ENCODE measurements around the gene IQGAP3.

Gene IQGAP3

GRCh38 chr1:156485984-156486383, 86.4 kb downstream of the IQGAP3 start:
- TF ChIP-seq EZH2phosphoT487 (IDR thresholded peaks at IDR 0.05; ENCODE audit: low read length), result no peak
- TF ChIP-seq EZH2 (optimal IDR thresholded peaks at IDR 0.05; ENCODE audit: low read depth, low read length), result no peak
- no peak for TF ChIP-seq CTCF (IDR thresholded peaks at IDR 0.05; ENCODE audit: low read length)
- no peaks in the 10 kb centered on the region for H3K9me2 ChIP-seq (replicated peaks; ENCODE audit: insufficient read depth, low read length)
- peaks cover 100% of the 10 kb centered on the region for H3K79me2 ChIP-seq (ENCODE audit: low read length)
- H4K20me1 ChIP-seq (ENCODE audit: insufficient read depth, low read length), result peaks cover 9% of the 10 kb centered on the region; the same call in 1 of the 2 replicates
- H3K36me3 ChIP-seq (replicated peaks; ENCODE audit: insufficient read depth, low read length), result peaks cover 27% of the 10 kb centered on the region
- H3K27ac ChIP-seq (ENCODE audit: low read length), result no peak overlapping the region
- H2AFZ ChIP-seq (ENCODE audit: low read length), result no peak overlapping the region
- H3K4me1 ChIP-seq (ENCODE audit: low read length), result peaks cover 89% of the 10 kb centered on the region
- H3K4me2 ChIP-seq (ENCODE audit: low read depth, low read length), result no peak overlapping the region
- H3K4me3 ChIP-seq (ENCODE audit: low read length), result no peak overlapping the region
- no peaks in the 10 kb centered on the region for H3K27me3 ChIP-seq (replicated peaks; ENCODE audit: insufficient read depth, low read length)
- DNase-seq, result no peak
- peaks cover 50% of the 10 kb centered on the region for H3F3A ChIP-seq (ENCODE audit: insufficient read depth, low read length)
- no peak overlapping the region for H3K9ac ChIP-seq (ENCODE audit: low read length)
- no peaks in the 10 kb centered on the region for H3K9me3 ChIP-seq (replicated peaks; ENCODE audit: insufficient read depth, low read length)

- TF ChIP-seq CTCF (IDR thresholded peaks at IDR 0.05; ENCODE audit: low read length) (no peak), EZH2phosphoT487 (IDR thresholded peaks at IDR 0.05; ENCODE audit: low read length) (no peak), EZH2 (optimal IDR thresholded peaks at IDR 0.05; ENCODE audit: low read depth, low read length) (no peak)
- peaks cover 100% of the 10 kb centered on the region for H3K79me2 ChIP-seq (ENCODE audit: low read length)
- H3K9me2 ChIP-seq (replicated peaks; ENCODE audit: insufficient read depth, low read length), result no peaks in the 10 kb centered on the region
- no peak overlapping the region for H3K27ac ChIP-seq (ENCODE audit: low read length)
- peaks cover 9% of the 10 kb centered on the region; the same call in 1 of the 2 replicates for H4K20me1 ChIP-seq (ENCODE audit: insufficient read depth, low read length)
- peaks cover 78% of the 10 kb centered on the region for H3K4me1 ChIP-seq (ENCODE audit: low read length)
- no peak overlapping the region for H2AFZ ChIP-seq (ENCODE audit: low read length)
- no peak overlapping the region for H3K4me3 ChIP-seq (ENCODE audit: low read length)
- peaks cover 36% of the 10 kb centered on the region for H3F3A ChIP-seq (ENCODE audit: insufficient read depth, low read length)
- H3K27me3 ChIP-seq (replicated peaks; ENCODE audit: insufficient read depth, low read length), result no peaks in the 10 kb centered on the region
- no peaks in the 10 kb centered on the region for H3K9me3 ChIP-seq (replicated peaks; ENCODE audit: insufficient read depth, low read length)
- no peak overlapping the region for H3K4me2 ChIP-seq (ENCODE audit: low read depth, low read length)
- no peak overlapping the region for H3K9ac ChIP-seq (ENCODE audit: low read length)
- H3K36me3 ChIP-seq (replicated peaks; ENCODE audit: insufficient read depth, low read length), result peaks cover 39% of the 10 kb centered on the region
- DNase-seq, result no peak
Measured at GRCh38 chr1:156484480-156485058, 87.8 kb downstream of the IQGAP3 start.

GRCh38 chr1:156483397-156483796, 89.0 kb downstream of the IQGAP3 start:
- Histone ChIP-seq H3K4me3 (ENCODE audit: low read length) (no peak overlapping the region), H3K79me2 (ENCODE audit: low read length) (peaks cover 98% of the 10 kb centered on the region), H3K9ac (ENCODE audit: low read length) (no peak overlapping the region), H3K9me2 (replicated peaks; ENCODE audit: insufficient read depth, low read length) (no peaks in the 10 kb centered on the region), H3K4me2 (ENCODE audit: low read depth, low read length) (no peak overlapping the region), H3K27me3 (replicated peaks; ENCODE audit: insufficient read depth, low read length) (no peaks in the 10 kb centered on the region), H3K36me3 (replicated peaks; ENCODE audit: insufficient read depth, low read length) (peaks cover 48% of the 10 kb centered on the region), H4K20me1 (ENCODE audit: insufficient read depth, low read length) (peaks cover 9% of the 10 kb centered on the region; the same call in 1 of the 2 replicates), H3K4me1 (ENCODE audit: low read length) (peaks cover 66% of the 10 kb centered on the region), H3K9me3 (replicated peaks; ENCODE audit: insufficient read depth, low read length) (no peaks in the 10 kb centered on the region), H3F3A (ENCODE audit: insufficient read depth, low read length) (peaks cover 25% of the 10 kb centered on the region), H2AFZ (ENCODE audit: low read length) (no peak overlapping the region), H3K27ac (ENCODE audit: low read length) (peak overlapping the region; percentile 6; the same call in 1 of the 2 replicates)
- TF ChIP-seq EZH2 (optimal IDR thresholded peaks at IDR 0.05; ENCODE audit: low read depth, low read length) (no peak), CTCF (IDR thresholded peaks at IDR 0.05; ENCODE audit: low read length) (no peak), EZH2phosphoT487 (IDR thresholded peaks at IDR 0.05; ENCODE audit: low read length) (no peak)
- DNase-seq, result no peak
